HEK293 (cell line): Measurements from ENCODE around the gene SLC17A9.

Source experiments
- ZNF114 ChIP-seq: fragments of 450-650 bp; formaldehyde crosslinking; IDR thresholded peaks from 2 replicates; pipeline ENCODE4 v1.5.0; 2017; ENCODE audit warnings: missing biosample characterization, missing genetic modification characterization
- ZNF155 ChIP-seq: fragments of 450-650 bp; formaldehyde crosslinking; IDR thresholded peaks from 2 replicates; pipeline ENCODE4 v1.5.1; 2016; ENCODE audit warnings: missing biosample characterization, missing genetic modification characterization
- TF ChIP-seq, protein P1 (sequence below): fragments of 450-650 bp; formaldehyde crosslinking; IDR thresholded peaks from 2 replicates; pipeline ENCODE4 v1.5.1; 2016; ENCODE audit warnings: missing biosample characterization, missing genetic modification characterization

DNA sequence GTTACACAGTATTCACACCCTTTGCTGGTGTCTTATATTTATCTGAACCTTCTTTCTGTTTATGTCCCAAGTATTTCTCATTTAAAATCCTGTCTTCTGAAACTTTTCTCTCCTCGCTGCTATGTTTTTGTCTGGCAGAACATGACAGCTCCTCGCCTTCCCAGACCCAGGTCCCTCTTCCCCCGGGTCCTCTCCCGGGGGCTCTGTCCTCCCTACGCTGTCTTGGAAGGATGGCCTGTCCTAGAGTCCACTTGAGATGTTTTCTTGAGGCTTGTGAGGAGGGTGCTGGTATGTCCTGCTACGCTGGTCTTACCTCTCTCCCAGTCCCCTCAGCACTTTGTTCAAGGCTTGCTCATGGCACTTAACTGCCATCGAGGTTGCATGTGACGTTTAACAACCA is 8.3 kb upstream of the SLC17A9 start:
- TF ChIP-seq, protein P1, sequence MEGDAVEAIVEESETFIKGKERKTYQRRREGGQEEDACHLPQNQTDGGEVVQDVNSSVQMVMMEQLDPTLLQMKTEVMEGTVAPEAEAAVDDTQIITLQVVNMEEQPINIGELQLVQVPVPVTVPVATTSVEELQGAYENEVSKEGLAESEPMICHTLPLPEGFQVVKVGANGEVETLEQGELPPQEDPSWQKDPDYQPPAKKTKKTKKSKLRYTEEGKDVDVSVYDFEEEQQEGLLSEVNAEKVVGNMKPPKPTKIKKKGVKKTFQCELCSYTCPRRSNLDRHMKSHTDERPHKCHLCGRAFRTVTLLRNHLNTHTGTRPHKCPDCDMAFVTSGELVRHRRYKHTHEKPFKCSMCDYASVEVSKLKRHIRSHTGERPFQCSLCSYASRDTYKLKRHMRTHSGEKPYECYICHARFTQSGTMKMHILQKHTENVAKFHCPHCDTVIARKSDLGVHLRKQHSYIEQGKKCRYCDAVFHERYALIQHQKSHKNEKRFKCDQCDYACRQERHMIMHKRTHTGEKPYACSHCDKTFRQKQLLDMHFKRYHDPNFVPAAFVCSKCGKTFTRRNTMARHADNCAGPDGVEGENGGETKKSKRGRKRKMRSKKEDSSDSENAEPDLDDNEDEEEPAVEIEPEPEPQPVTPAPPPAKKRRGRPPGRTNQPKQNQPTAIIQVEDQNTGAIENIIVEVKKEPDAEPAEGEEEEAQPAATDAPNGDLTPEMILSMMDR (tag by site-specific recombination) = no peak
- TF ChIP-seq ZNF114 (tag by site-specific recombination) (no peak), ZNF155 (tag by site-specific recombination) (no peak)
